Measurements from ENCODE around the gene RBPJL.
A peak's percentile ranks its signal among the peaks of the same experiment; 100 is the strongest.

Gene RBPJL

GRCh38 chr20:45362804-45363610 lies 56.4 kb downstream of the RBPJL start, which contains the start of gene SYS1:
TSS of gene SYS1 (plus strand) at chr20:45363156. CDS start at chr20:45363532, 376 bp downstream.
- DNase-seq (ENCODE audit: low spot score), result peak; percentile 99

GRCh38 chr20:45363611-45364492 lies 57.2 kb downstream of the RBPJL start:
- DNase-seq (ENCODE audit: low spot score), result peak; percentile 37

- no peak for DNase-seq (ENCODE audit: low spot score)
These were observed 58.9 kb downstream of the RBPJL start for GRCh38 chr20:45365444-45365970.

- no peak for DNase-seq (ENCODE audit: low spot score)
These were observed 59.6 kb downstream of the RBPJL start for GRCh38 chr20:45366192-45366591.

- DNase-seq (ENCODE audit: low spot score), result peak; percentile 26
These were observed 60.0 kb downstream of the RBPJL start for GRCh38 chr20:45366631-45367030.

- no peak for DNase-seq (ENCODE audit: low spot score)
These were observed 60.5 kb downstream of the RBPJL start for GRCh38 chr20:45367126-45367525.
